ENCODE measurements around the gene FEM1B. TPM values are rescaled to one million over a fixed set of nuclear protein-coding genes. Genes with fewer than 3 reads are reported as not detected.
A peak's percentile ranks its signal among the peaks of the same experiment; 100 is the strongest.

Gene FEM1B
- total RNA-seq, 1 donor from 2014 or later = 34.3 TPM

- DNase-seq (ENCODE audit: low read depth in 2 of 2) = no peak
Observed at GRCh38 chr15:68258692-68259091, 18.9 kb upstream of the FEM1B start.

- DNase-seq (ENCODE audit: low read depth in 2 of 2) = no peak
Observed at GRCh38 chr15:68259883-68260282, 17.7 kb upstream of the FEM1B start.

GRCh38 chr15:68261241-68261640, 16.3 kb upstream of the FEM1B start:
- DNase-seq (ENCODE audit: low read depth in 2 of 2) = no peak

- no peak for DNase-seq (ENCODE audit: low read depth in 2 of 2)
Observed at GRCh38 chr15:68261980-68262379, 15.6 kb upstream of the FEM1B start.

- DNase-seq (ENCODE audit: low read depth in 2 of 2) = no peak
Observed at GRCh38 chr15:68262514-68263356, 14.8 kb upstream of the FEM1B start.

- DNase-seq (ENCODE audit: low read depth in 2 of 2) = no peak
Observed at GRCh38 chr15:68264282-68264681, 13.3 kb upstream of the FEM1B start.

GRCh38 chr15:68265081-68265480, 12.5 kb upstream of the FEM1B start:
- no peak for DNase-seq (ENCODE audit: low read depth in 2 of 2)

- no peak for DNase-seq (ENCODE audit: low read depth in 2 of 2)
Observed at GRCh38 chr15:68265674-68266073, 11.9 kb upstream of the FEM1B start.

- DNase-seq (ENCODE audit: low read depth in 2 of 2) = no peak
Observed at GRCh38 chr15:68268405-68268804, 9.1 kb upstream of the FEM1B start.

- peak in 1 of 2 donors; percentile 46 for DNase-seq (ENCODE audit: low read depth in 2 of 2)
Observed at GRCh38 chr15:68271854-68272471, 5.6 kb upstream of the FEM1B start.

- peak in 1 of 2 donors; percentile 75 for DNase-seq (ENCODE audit: low read depth in 2 of 2)
Observed at GRCh38 chr15:68272721-68273271, 4.7 kb upstream of the FEM1B start.

GRCh38 chr15:68274201-68274848, 3.2 kb upstream of the FEM1B start:
- no peak for DNase-seq (ENCODE audit: low read depth in 2 of 2)

GRCh38 chr15:68275165-68275746, 2.3 kb upstream of the FEM1B start:
- DNase-seq (ENCODE audit: low read depth in 2 of 2) = no peak

GRCh38 chr15:68276668-68277067, 877 bp upstream of the FEM1B start:
- DNase-seq (ENCODE audit: low read depth in 2 of 2) = no peak

GRCh38 chr15:68277131-68277602, 378 bp upstream of the FEM1B start:
- peak in 1 of 2 donors; percentile 58 for DNase-seq (ENCODE audit: low read depth in 2 of 2)

GRCh38 chr15:68278345-68278594, 725 bp downstream of the FEM1B start:
- DNase-seq (ENCODE audit: low read depth in 2 of 2) = peak in 1 of 2 donors; percentile 83

- peak in 1 of 2 donors; percentile 31 for DNase-seq (ENCODE audit: low read depth in 2 of 2)
Observed at GRCh38 chr15:68278595-68279405, 1.3 kb downstream of the FEM1B start.

- DNase-seq (ENCODE audit: low read depth in 2 of 2) = no peak
Observed at GRCh38 chr15:68279779-68280753, 2.5 kb downstream of the FEM1B start.

- DNase-seq (ENCODE audit: low read depth in 2 of 2) = peak in 1 of 2 donors; percentile 24
Observed at GRCh38 chr15:68281008-68281407, 3.5 kb downstream of the FEM1B start.

GRCh38 chr15:68283401-68283800, 5.9 kb downstream of the FEM1B start:
- no peak for DNase-seq (ENCODE audit: low read depth in 2 of 2)
